Raji (cell line): ENCODE measurements around the gene CSGALNACT2.

Experiments
- POLR2A ChIP-seq: IDR thresholded peaks from 2 replicates; pipeline ENCODE4 v1.6.1; 2011; ENCODE audit warnings: low read depth, low read length, control low read depth; ENCODE audit not compliant: insufficient read depth

Gene CSGALNACT2

DNA sequence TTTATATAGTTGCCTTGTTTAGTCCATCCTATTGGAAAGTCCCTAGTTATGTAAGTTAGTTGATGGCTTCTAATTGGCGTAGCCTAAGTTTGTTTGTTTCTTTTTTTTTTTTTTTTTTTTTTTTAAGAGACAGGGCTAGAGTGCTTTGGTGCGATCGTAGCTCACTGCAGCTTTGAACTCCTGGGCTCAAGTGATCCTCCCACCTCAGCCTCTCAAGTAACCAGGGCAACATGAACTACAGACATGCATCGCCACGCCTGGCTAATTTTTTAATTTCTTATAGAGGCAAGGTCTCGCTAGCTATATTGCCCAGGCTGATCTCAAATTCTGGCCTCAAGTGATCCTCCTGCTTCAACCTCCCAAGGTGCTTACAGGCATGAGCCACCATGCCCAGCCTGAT is 7.1 kb downstream of the CSGALNACT2 start:
- TF ChIP-seq POLR2A: no peak

DNA sequence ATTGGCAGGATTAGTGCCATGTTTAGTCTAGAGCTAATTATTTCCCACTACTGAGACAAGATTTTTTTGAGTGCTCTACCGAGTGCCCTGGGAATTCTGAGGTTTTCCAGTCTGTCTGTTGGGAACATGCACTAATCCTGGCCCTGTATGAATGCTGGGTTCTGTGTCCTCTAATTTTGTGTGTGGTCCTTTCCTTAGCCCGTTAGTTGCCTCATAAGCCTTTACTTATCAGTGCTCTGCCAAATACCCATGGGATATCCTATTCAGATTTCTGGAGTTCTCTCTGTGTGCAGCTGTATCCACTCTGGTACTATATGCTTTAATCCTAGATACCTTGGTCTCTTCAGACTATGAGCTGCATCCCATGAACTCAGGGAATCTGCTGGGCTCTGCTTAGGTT is 13.1 kb downstream of the CSGALNACT2 start:
- TF ChIP-seq POLR2A: no peak

DNA sequence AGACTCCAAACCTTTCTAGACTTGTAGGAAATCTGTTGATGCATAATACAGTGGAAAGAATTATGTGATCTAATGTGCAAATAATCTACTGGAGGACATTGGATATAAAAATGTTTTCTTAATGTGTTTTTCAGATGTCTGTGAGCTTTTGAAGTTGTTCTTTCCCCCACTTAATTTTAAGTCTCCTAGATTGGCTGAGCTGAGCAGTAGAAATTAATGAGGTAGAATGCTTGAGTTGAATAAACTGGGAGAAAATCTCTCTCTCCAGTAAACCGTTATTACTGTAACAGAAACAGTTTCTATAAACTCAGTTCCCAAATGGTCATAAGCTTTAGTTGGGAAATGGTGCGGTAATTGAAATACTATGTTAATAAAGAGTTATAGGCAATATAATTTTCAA is 15.7 kb downstream of the CSGALNACT2 start:
- no peak for TF ChIP-seq POLR2A

DNA sequence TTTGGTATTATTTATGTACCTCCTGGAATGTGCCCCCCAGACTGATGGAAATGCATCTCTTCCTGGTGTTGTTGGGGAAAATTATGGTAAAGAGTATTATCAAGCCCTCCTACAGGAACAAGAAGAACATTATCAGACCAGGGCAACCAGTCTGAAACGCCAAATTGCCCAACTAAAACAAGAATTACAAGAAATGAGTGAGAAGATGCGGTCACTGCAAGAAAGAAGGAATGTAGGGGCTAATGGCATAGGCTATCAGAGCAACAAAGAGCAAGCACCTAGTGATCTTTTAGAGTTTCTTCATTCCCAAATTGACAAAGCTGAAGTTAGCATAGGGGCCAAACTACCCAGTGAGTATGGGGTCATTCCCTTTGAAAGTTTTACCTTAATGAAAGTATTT is 17.0 kb downstream of the CSGALNACT2 start:
- TF ChIP-seq POLR2A: no peak

DNA sequence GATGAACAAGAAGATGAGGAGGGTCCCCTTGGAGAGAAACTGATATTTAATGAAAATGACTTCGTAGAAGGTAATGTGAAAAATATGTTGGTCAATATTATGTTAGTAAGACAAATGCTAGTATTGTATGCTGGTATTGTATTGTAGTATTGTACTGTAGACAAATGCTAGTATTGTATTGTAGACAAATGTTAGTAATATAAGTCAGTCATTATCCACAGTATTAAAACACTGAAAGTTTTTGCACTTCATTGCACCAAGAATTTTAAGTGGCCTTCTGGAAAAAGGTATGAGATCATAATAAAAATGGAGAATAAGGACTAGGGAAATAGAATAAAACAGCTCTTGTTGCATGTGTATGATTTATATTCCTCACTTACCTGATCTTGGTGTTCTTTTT is 17.5 kb downstream of the CSGALNACT2 start:
- no peak for TF ChIP-seq POLR2A

DNA sequence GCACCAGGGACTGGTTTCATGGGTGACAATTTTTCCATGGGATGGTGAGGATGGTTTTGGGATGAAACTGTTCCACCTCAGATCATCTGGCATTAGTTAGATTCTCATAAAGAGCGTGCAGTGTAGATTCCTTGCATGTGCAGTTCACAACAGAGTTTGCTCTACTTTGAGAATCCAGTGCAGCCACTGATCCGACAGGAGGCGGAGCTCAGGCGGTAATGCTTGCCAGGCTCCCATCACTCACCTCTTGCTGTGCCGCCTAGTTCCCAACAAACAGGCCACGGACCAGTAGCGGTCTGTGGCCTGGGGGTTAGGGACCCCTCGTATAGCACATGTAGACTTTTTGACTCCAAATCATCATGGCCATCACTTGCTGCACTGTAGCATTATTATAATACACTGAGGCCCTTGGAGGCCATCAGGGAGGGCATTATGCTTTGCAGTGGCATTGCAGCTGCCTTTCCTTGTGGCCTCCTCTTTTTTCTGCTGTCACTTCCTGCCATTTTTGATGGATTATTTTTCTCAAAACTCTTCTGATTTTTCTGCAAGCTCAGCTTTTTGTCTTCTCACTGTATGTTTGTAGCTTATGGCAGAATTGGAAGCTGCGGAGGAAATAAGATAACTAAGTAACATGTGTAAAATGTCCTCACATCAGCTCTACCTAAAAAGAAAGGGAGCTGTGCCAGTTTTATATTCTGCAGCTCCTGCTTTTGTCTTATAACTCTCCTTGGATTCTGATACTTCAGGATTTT is 18.5 kb downstream of the CSGALNACT2 start:
- TF ChIP-seq POLR2A: no peak

DNA sequence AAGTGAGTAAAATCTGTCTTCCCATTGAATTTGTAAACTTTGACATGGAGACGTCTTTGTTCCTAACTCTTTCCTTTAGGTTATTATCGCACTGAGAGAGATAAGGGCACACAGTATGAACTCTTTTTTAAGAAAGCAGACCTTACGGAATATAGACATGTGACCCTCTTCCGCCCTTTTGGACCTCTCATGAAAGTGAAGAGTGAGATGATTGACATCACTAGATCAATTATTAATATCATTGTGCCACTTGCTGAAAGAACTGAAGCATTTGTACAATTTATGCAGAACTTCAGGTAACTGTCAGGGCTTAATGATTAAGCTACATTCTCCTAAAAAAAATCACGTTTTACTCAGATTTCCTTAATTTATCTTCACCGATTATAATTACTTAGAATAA is 20.4 kb downstream of the CSGALNACT2 start:
- TF ChIP-seq POLR2A: no peak

DNA sequence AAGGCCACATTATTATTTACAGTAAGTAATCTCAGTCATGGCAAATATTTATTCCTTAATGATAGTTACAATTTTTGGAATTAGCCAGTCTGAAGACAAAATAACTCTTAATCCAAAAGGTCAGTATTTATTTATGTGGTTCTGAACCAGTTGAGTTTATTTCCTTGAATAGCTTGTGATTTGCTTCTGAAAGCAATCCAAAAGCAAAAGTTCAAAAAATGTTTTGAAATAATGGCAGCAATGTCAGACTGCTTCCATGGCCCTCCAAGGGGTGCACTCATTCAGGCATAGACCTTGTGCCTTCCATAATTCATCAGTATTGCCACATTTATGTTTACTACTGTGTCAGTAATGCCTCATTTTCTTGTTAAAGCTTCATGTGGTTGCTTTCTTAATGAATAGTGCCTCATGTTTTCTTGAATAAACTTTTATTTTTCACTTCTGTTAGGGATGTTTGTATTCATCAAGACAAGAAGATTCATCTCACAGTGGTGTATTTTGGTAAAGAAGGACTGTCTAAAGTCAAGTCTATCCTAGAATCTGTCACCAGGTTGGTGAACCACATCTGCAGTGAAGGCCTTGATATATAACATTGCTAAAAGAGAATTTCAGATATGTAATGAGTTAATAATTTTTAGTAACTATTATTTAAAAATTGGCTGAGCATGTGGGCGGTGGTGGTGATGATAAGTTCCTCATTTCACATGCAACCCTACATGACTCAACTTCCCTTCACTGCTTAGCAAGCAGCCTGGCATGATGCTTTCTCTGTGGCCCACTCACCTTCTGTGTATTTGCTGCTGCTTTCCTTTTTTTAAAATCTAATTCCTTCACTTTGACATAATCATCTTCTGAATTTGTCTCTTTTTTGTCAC is 22.0 kb downstream of the CSGALNACT2 start:
- TF ChIP-seq POLR2A: no peak

DNA sequence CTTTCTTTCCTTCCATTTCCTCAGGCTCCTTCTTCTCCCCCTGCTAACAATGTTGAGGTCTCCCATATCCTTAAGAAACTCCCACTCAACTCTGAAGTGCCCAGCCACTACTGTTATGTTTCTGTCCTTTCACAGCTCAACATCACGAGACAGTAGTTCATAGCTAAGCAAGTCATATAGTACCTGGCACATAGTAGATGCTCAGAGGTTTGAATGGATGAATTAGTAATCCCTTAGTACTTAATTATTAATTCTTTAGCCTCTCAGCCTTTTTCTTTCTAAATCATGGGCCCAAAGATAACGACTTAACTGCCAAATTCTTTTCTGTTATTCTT is 22.6 kb downstream of the CSGALNACT2 start:
- TF ChIP-seq POLR2A: no peak

DNA sequence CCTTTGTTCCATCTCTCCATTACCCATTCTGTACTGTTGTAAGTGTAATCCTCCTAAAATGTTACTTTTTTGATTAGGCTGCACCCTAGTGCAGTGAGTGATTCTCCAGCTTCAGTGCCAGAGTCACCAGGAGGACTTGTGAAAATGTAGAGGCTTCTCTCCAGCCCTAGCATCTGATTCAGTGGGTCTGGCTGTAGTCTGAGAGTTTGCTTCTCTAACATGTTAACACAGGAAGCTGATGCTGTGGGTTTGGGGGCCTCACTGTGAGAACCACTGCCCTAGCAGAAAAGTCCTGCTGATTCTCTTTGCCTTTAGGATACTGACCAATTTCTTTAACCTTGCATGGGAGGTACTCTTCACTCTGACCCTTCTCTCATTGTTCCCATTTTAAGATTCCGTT is 24.4 kb downstream of the CSGALNACT2 start:
- TF ChIP-seq POLR2A: no peak

DNA sequence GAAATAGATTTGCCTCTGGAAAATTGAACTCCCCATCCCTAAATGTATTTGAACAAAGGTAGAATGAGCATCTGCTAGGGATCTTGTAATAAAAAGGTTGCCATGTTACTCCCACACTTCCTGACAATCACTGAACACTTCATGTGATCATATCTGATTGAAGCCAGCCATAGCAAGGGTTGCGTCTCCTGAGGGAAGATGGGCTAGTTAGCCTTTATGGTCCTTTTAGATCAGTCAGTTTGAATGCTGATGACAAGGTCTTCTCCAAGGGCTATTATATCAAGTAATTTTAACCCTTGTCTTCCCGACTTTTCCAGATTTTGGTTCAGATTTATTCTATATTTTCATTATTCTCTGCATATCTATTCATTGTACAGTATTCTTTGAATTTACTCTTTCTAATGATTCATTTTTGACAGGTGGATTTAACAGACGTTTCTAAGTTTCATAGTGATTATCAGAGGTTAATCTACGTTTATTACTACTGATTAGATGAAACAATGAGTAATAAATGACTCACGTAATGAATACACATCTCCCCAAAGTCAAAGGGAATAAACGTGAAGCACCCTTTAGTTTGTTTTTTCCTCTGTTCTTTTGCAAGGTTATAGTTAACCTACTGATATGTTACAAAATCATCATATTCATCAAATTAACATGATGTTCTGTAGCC is 28.1 kb downstream of the CSGALNACT2 start:
- TF ChIP-seq POLR2A: no peak

DNA sequence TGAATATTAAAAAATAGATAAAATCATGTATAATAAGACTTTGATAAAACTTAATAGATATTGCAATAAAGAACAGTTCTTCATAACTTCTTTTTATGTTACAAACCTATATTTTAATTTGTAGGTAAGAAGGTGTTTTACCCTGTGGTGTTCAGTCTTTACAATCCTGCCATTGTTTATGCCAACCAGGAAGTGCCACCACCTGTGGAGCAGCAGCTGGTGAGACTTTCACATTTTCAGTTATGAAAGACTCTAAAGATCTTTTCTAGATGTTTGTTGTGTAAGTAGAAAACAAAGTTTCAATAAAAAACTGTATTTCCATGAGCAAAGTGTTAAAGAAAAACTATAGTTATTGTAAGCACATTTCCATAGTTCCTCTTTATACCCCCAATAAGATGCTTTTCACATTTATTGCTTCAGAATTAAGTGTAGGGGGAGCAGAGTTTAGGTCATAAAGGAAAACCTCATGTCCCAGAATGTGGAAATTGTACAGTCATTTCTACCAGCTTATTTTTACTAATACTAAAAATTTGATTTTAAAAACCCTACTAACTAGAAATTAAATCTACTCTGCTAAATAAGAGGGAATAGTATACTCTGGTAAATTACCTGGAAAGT is 28.7 kb downstream of the CSGALNACT2 start:
- TF ChIP-seq POLR2A: no peak

DNA sequence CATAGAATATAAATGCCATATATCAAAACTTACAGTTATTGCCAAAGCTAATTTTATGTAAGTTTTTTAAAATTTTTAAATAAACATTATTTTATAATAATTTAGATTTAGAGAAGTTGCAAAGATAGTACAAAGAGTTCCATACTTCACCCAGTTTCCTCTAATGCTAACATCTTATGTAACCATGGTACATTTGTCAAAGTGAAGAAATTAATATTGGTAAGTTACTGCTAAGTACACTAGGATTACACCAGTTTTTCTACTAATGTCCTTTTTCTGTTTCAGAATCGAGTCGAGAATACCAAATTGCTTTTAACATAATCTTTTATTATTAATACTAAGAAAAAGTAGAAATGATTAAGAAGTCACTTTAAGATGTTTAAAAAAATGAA is 29.2 kb downstream of the CSGALNACT2 start:
- TF ChIP-seq POLR2A: no peak

DNA sequence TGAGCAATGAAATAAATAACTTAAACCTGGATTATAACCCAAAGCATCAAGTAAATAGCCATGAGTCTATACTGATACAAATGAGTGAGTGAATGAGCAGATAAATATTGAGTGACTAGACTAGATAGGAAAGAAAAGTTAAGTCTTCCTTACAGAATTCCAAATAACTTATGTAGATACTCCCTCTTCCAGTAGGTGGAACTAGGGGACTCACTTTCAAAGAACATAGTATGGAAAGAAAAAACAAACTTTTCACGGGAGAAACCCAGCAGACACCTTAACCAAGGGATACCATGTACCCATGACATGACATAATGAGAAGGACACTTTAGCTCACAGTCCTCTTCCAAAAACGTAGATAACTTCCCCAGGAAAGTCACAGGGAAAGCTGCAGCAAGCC is 32.2 kb downstream of the CSGALNACT2 start:
- no peak for TF ChIP-seq POLR2A

DNA sequence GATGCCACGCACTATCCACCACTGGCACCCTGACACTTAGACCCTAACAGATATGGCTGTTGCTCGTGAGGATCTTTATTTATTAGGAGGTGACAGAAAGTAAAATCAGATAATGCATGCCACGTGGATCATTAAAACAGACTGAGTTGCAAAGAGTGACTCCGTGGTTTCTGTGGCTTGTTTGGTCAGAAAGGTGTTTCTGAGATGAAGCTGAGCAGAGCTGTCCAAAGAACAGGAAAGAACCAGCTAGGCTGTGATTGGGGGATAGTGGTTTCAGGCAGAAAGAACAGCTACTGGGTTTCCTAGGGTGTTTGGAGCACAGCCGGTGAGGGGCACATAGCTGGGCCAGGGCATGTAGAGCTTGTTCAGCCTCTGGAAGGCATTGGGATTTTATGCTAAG is 34.4 kb downstream of the CSGALNACT2 start:
- no peak for TF ChIP-seq POLR2A
